ENCODE results near the gene CALML5.
"Not testable (repeated sequence)": the region's sequence is repeated elsewhere in the genome, so short reads cannot be mapped to it uniquely, and the experiment has no call there.

CALML5 gene

GRCh38 chr10:5480162-5480941, 19.0 kb downstream of the CALML5 start:
- no peak for FAIRE-seq

GRCh38 chr10:5479481-5480161, 19.7 kb downstream of the CALML5 start:
- no peak for FAIRE-seq

- no peak for FAIRE-seq
These were observed 20.6 kb downstream of the CALML5 start for GRCh38 chr10:5478694-5479305.

- no peak for FAIRE-seq
These were observed 21.2 kb downstream of the CALML5 start for GRCh38 chr10:5477948-5478693.

- FAIRE-seq = no peak
These were observed 22.3 kb downstream of the CALML5 start for GRCh38 chr10:5476918-5477525.

- FAIRE-seq = not testable (repeated sequence)
These were observed 23.2 kb downstream of the CALML5 start for GRCh38 chr10:5475974-5476807.

- FAIRE-seq = not testable (repeated sequence)
These were observed 24.3 kb downstream of the CALML5 start for GRCh38 chr10:5475088-5475487.

GRCh38 chr10:5474642-5475041, 24.7 kb downstream of the CALML5 start:
- FAIRE-seq = not testable (repeated sequence)

- FAIRE-seq = no peak
These were observed 29.2 kb downstream of the CALML5 start for GRCh38 chr10:5470062-5470751.

- no peak for FAIRE-seq
These were observed 29.9 kb downstream of the CALML5 start for GRCh38 chr10:5469353-5470061.

- no peak for FAIRE-seq
These were observed 30.9 kb downstream of the CALML5 start for GRCh38 chr10:5468262-5469106.

- no peak for FAIRE-seq
These were observed 31.6 kb downstream of the CALML5 start for GRCh38 chr10:5467634-5468255.

GRCh38 chr10:5467207-5467535, 32.2 kb downstream of the CALML5 start:
- no peak for FAIRE-seq

GRCh38 chr10:5466451-5467206, 32.7 kb downstream of the CALML5 start:
- no peak for FAIRE-seq

GRCh38 chr10:5465976-5466450, 33.4 kb downstream of the CALML5 start:
- no peak for FAIRE-seq

GRCh38 chr10:5464546-5464945, 34.8 kb downstream of the CALML5 start:
- no peak for FAIRE-seq

- FAIRE-seq = no peak
These were observed 36.5 kb downstream of the CALML5 start for GRCh38 chr10:5462841-5463293.
